NCI-H524 (cell line): Measurements from ENCODE around the gene SOWAHA.
"Not testable (repeated sequence)": the region's sequence is repeated elsewhere in the genome, so short reads cannot be mapped to it uniquely, and the experiment has no call there.

Source experiments
- DNase-seq, 2 experiments: peaks; one replicate each; lab custom pipeline; 2025; lab: John Stamatoyannopoulos, UW

SOWAHA gene

DNA sequence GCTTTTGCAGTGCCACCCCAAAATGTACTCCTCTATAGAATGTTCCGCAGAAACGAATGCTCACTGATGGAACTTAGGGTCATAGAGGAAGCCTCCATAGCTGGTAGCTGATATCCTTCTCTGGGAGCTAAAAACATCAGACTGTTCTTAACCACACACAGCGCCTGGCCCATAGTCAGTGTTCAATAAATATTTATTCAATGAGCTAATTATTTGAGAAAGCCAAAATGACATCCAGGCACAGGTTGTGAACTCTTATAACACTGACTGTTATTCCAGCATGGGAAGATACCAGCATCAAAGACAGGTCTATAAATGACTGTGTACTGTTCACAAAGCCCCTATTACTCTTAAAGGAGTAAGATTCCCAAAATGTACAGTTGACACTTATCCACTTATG, 40.2 kb downstream of the SOWAHA start:
- no peak for DNase-seq

DNA sequence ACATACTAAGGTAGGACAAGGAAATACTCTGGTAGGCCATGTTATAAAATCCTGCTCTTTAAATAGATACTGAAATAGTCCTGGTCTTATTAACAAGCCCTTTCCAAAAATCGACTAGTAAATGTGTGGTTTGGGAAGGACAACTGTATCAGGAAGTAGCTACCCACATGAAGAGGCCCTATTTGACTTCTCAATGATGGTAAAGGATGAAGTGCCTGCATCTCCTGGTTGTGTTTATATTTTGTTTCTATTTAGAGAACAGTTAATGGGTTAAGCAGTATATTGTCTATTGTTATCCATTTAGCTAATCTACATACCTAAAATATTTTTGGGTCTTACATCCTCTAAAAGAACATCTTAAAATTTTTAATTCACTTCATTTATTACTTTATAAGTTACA, 40.7 kb downstream of the SOWAHA start:
- no peak for DNase-seq

DNA sequence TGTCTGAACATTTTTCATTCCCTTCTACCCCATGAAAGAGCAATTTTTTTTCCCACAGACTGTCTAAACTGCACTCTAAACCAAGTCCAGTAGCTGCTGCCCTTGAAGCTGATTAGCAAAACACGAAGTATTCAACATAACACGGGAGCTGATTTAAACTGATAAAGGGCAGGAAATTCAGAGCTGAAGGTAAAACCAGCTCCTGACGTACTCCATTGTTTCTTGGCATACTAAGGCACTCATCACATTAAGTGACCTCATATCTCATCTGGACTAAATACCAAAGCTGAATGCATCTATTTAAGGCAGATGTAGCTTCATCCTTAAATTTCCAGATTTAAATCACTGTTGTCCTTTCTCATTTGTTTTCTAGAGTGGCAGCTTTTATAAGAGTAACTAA, 41.2 kb downstream of the SOWAHA start:
- no peak for DNase-seq

DNA sequence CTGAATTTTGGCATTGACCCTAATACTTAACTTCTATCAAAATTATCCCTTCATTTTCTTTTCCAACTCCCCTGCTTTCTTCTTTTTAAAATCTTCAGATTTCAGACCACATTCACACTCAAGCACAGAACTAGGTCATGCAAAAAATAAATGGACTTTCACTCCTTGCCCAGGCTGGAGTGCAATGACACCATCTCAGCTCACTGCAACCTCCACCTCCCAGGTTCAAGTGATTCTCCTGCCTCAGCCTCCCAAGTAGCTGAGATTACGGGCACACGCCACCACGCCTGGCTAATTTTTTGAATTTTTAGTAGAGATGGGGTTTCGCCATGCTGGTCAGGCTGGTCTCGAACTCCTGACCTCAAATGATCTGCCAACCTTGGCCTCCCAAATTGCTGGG, 41.9 kb downstream of the SOWAHA start:
- DNase-seq: not testable (repeated sequence)

DNA sequence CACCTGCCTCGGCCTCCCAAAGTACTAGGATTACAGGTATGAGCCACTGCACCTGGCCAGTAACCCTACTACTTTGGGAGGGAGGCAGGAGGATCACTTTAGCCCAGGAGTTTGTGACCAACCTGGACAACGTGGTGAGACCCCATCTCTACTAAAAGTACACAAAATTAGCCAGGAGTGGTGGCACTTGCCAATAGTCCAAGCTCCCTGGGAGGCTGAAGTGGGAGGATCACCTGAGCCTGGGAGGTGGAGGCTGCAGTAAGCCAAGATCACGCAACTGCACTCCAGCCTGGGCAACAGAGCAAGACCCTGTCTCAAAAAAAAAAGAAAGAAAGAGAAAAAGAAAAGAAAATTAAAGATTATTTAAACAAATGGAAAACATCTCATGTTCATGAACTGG, 42.9 kb downstream of the SOWAHA start:
- DNase-seq: no peak

DNA sequence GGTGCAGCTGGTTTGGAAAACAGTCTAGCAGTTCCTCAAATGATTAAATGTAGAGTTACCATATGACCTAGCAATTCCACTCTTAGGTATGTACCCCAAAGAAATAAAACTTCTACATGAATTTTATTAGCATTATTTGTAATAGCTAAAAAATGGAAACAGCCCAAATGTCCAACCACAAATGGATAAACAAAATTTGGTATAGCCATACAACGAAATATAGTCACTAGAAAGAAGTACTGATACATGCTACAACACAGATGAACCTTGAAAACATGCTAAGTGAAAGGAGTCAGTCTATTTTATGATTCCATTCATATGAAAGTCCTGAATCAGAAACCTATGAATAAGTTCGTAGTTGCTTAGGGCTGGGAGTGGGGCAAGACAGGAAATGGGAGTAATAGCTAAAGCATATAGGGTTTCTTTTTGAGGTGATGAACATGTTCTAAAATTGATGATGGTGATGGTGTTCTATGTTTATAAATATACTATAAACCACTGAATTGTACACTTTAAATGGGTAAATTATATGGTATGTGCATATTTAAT, 46.9 kb downstream of the SOWAHA start:
- DNase-seq: no peak

DNA sequence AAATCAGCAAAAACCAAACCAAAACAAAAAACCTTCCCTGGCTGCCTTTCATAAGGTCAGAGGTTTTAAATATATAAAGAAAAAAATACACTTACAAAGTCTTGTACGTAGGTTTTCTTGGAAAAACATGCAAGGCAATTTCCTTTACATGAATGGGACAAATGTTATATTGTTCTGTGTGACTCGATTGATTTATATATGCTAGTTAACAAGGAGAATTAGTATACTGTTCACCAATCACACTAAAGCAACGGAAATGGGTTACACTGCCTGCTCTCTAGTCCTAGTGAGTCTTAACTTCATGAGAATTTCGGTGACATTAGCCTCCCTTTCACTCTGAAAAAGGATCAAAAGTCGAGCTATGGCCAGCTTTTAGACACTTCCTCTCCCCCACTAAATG, 47.6 kb downstream of the SOWAHA start:
- DNase-seq: no peak

DNA sequence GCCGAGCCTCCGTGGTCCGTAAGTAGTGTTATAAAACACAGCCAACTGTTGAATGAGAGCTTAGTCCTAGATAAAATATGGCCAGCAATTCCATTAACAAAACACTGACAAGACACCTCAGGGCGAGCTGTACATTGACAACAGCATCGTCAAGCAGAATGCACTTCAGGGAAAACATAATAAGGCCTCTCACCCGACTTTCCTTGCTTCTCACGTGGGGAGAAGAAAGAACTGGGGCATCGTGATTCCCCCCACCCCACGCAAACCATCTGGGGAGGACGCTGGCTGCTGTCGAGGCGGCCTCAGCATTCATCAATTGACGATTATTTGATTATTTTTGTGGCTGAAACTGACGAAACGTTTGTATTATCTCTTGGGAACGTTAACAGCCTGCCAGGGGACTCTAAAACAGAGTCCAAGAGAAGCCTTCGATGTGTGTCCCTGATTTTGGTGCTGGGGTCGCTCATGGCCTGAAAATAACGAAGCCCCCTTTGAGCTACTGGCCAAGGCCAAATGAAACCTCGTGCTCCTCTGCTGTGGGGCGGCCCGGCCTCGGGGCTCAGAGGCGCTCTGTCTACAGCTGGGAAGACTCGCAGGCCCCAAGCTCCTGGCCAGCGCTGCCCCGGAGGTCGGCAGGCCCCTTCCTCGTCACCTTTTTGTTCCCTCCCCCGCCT, 52.7 kb downstream of the SOWAHA start:
- DNase-seq: no peak
